Heart left ventricle (tissue), 13 donors: ENCODE measurements around the gene TTC29.

Experiments
- CTCF ChIP-seq, 12 donors: fragments of 200-600 bp; sonication (generic) in 4 of 12; IDR thresholded peaks; one replicate each; pipeline versions ENCODE4 v1.5.0 to v1.8.0; 2018 to 2022; ENCODE audit warnings: antibody characterized with exemption in 12 of 12, mild to moderate bottlenecking in 5 of 12
- POLR2A ChIP-seq, 2 donors: fragments of 450-650 bp; IDR thresholded peaks; one replicate each; pipeline ENCODE4 v1.6.1; 2017; ENCODE audit warnings: antibody characterized with exemption in 2 of 2, mild to moderate bottlenecking in 2 of 2, moderate library complexity in 2 of 2
- donor health status: ischemic (EF 13 %, LVEDD 7.1; RV severe dilation, severe dysfunction).
- donor health status: DM: no; HTN: yes; CAD: no.
- donor health status: DM: no; HTN: no; CAD: no.
- donor health status: ischemic (EF 25% LVEDD 6.9; RV normal size, moderate dysfunction).
- donor health status: ischemic (EF 25% LVEDD 5.7; RV mildly dilated, moderate dysfunction).
- donor health status: ischemic (EF 35%, LVEDD 5.7; RV mildly dilated, moderate dysfunction).
- donor health status: nonischemic (EF 11% LVEDD 7.7; RV severe dilation, severe dysfunction).
- donor health status: DM: yes; HTN: yes; CAD: no.
- donor health status: PGD.
- donor health status: ischemic (EF 29% LVEDD 5.4; RV normal size, mild dysfunction).
- donor health status: nonischemic (EF 23%, LVEDD 6.1; RV moderate dilation, normal function).

GRCh38 chr4:146883070-146883469 lies 62.6 kb downstream of the TTC29 start:
- no peak for TF ChIP-seq CTCF (IDR thresholded peaks at IDR 0.05)
- no peak for TF ChIP-seq POLR2A (IDR thresholded peaks at IDR 0.05)
